ENCODE data around the gene ATP8B1. TPM values are rescaled to one million over a fixed set of nuclear protein-coding genes. Genes with fewer than 3 reads are reported as not detected.

Gene ATP8B1
- total RNA-seq, 1 experiment from 2014 or later = 15.9 TPM

GRCh38 chr18:57744211-57744694 lies 58.9 kb downstream of the ATP8B1 start:
- H3K79me2 ChIP-seq (ENCODE audit: insufficient read depth, low read length) = no peaks in the 10 kb centered on the region
- no peak for ATAC-seq
- no peaks in the 10 kb centered on the region for H3K27me3 ChIP-seq (ENCODE audit: insufficient read depth, low read length)
- no peak overlapping the region for H3K4me2 ChIP-seq (ENCODE audit: low read length)
- H3K36me3 ChIP-seq (ENCODE audit: control insufficient read depth in 1 of 2, insufficient read depth in 2 of 2, low read length in 2 of 2) = no peaks in the 10 kb centered on the region
- BruUV-seq (replicated peaks) = no TSS peak
- TF ChIP-seq SIN3A (IDR thresholded peaks at IDR 0.05; ENCODE audit: low read depth) = no peak
- TF ChIP-seq SRF (IDR thresholded peaks at IDR 0.05; ENCODE audit: low read depth) = no peak
- no peak for TF ChIP-seq ZNF274 (IDR thresholded peaks at IDR 0.05; ENCODE audit: low read depth, low read length)
- no peak for TF ChIP-seq CEBPB (IDR thresholded peaks at IDR 0.05; ENCODE audit: low read depth)
- TF ChIP-seq RAD21 (IDR thresholded peaks at IDR 0.05; ENCODE audit: low read depth) = no peak
- no peak for TF ChIP-seq CTCF (IDR thresholded peaks at IDR 0.05 in 2 of 3, conservative IDR thresholded peaks at IDR 0.05 in 1 of 3; ENCODE audit: borderline replicate concordance in 1 of 3, insufficient read depth in 1 of 3, low read depth in 2 of 3, low read length in 2 of 3)
- no peak for TF ChIP-seq SP1 (IDR thresholded peaks at IDR 0.05; ENCODE audit: low read depth)
- TF ChIP-seq ELF1 (IDR thresholded peaks at IDR 0.05; ENCODE audit: borderline replicate concordance, low read depth) = no peak
- no peak for TF ChIP-seq REST (IDR thresholded peaks at IDR 0.05; ENCODE audit: low read depth)
- RAD21 ChIA-PET (ENCODE audit: low non-redundant PET in 1 of 2, low total read pairs in 2 of 2, uncharacterized antibody in 2 of 2, unreplicated experiment in 2 of 2) = no interaction called here
- POLR2A ChIA-PET = no interaction called here
- H3K27ac ChIP-seq (ENCODE audit: low read depth, low read length) = no peak overlapping the region
- H3K9me3 ChIP-seq (ENCODE audit: control insufficient read depth in 1 of 2, insufficient read depth in 1 of 2, low read depth in 1 of 2, low read length in 2 of 2) = no peaks in the 10 kb centered on the region
- no peak overlapping the region for H3K4me3 ChIP-seq (replicated peaks in 1 of 2; ENCODE audit: low read depth in 1 of 2, low read length in 2 of 2)
- CTCF ChIA-PET = no interaction called here
- no peak for DNase-seq (ENCODE audit: low read depth, low spot score)
- H4K20me1 ChIP-seq (ENCODE audit: insufficient read depth) = peaks cover 4% of the 10 kb centered on the region; the same call in 1 of the 2 replicates
- H3K4me1 ChIP-seq (ENCODE audit: control insufficient read depth in 1 of 2, insufficient read depth in 2 of 2, low read length in 2 of 2) = peaks cover 16 to 24% of the 10 kb centered on the region in 2 experiments
- no peaks in the 10 kb centered on the region for H3K9me2 ChIP-seq (ENCODE audit: insufficient read depth)
- H2AFZ ChIP-seq (ENCODE audit: low read depth, low read length, poor library complexity, severe bottlenecking) = no peak overlapping the region
- H3K9ac ChIP-seq (ENCODE audit: low read length) = no peak overlapping the region
- intact Hi-C loops (cut with micrococcal nuclease) = no loop called here

Data from HCT116 (cell line).